KMS-11 (cell line): ENCODE data around the gene PNKD.

ENCODE experiments used
- H2AFZ ChIP-seq: fragments of 200-600 bp; sonication (generic); 2 replicates; pipeline ENCODE4 v1.6.1; 2016; ENCODE audit warnings: antibody characterized with exemption, mixed run types, low read depth
- H3K27ac ChIP-seq: fragments of 200-600 bp; sonication (generic); 2 replicates; pipeline ENCODE4 v1.6.1; 2016; ENCODE audit warnings: mild to moderate bottlenecking, mixed run types
- H3K27me3 ChIP-seq: fragments of 200-600 bp; sonication (generic); 2 replicates; pipeline ENCODE4 v1.6.1; 2017; ENCODE audit warnings: mild to moderate bottlenecking, low read depth, mixed run types, moderate library complexity; ENCODE audit not compliant: insufficient read depth
- H3K36me3 ChIP-seq: fragments of 200-600 bp; sonication (generic); 2 replicates; pipeline ENCODE4 v1.6.1; 2017; ENCODE audit warnings: mild to moderate bottlenecking, mixed run types; ENCODE audit not compliant: insufficient read depth
- H3K4me1 ChIP-seq: fragments of 200-600 bp; sonication (generic); 2 replicates; pipeline ENCODE4 v1.6.1; 2016; ENCODE audit warnings: mild to moderate bottlenecking, low read depth, mixed run types; ENCODE audit not compliant: poor library complexity, severe bottlenecking
- H3K4me2 ChIP-seq: fragments of 200-600 bp; sonication (generic); 2 replicates; pipeline ENCODE4 v1.7.0; 2016; ENCODE audit warnings: mild to moderate bottlenecking, mixed run types
- H3K4me3 ChIP-seq: fragments of 200-600 bp; sonication (generic); IDR thresholded peaks from 2 replicates; pipeline ENCODE4 v1.6.1; 2017; ENCODE audit warnings: low read depth, low read length, mixed read lengths; ENCODE audit not compliant: insufficient read depth
- H3K79me2 ChIP-seq: fragments of 200-600 bp; sonication (generic); 2 replicates; pipeline ENCODE4 v1.6.1; 2016; ENCODE audit warnings: low read depth, mixed run types; ENCODE audit not compliant: insufficient read depth
- H3K9ac ChIP-seq: fragments of 200-600 bp; sonication (generic); 2 replicates; pipeline ENCODE4 v1.6.1; 2016; ENCODE audit warnings: mild to moderate bottlenecking, mixed run types
- H4K20me1 ChIP-seq: fragments of 200-600 bp; sonication (generic); 2 replicates; pipeline ENCODE4 v1.6.1; 2016; ENCODE audit warnings: mild to moderate bottlenecking, mixed run types; ENCODE audit not compliant: insufficient read depth
- CTCF ChIP-seq: fragments of 200-600 bp; sonication (generic); conservative IDR thresholded peaks from 2 replicates; pipeline ENCODE4 v1.6.1; 2017; ENCODE audit warnings: low read depth, mild to moderate bottlenecking, antibody characterized with exemption, low read length, moderate library complexity, mixed read lengths

The PNKD gene

GRCh38 chr2:218226903-218227302, 43.4 kb upstream of the PNKD start:
- Histone ChIP-seq H3K4me3 (no peak overlapping the region), H4K20me1 (peaks cover 13% of the 10 kb centered on the region)

GRCh38 chr2:218228366-218229090, 41.8 kb upstream of the PNKD start:
- Histone ChIP-seq H3K4me2 (peak overlapping the region; percentile 63), H3K9ac (peak overlapping the region; percentile 7; the same call in 1 of the 2 replicates), H2AFZ (no peak overlapping the region), H3K27ac (peak overlapping the region; percentile 85), H4K20me1 (peaks cover 5% of the 10 kb centered on the region; the same call in 1 of the 2 replicates), H3K36me3 (peaks cover 27% of the 10 kb centered on the region), H3K4me1 (peaks cover 66% of the 10 kb centered on the region), H3K27me3 (no peaks in the 10 kb centered on the region), H3K4me3 (no peak overlapping the region), H3K79me2 (peaks cover 67% of the 10 kb centered on the region)
- TF ChIP-seq CTCF, result no peak

More at GRCh38 chr2:218226903-218227302, 43.4 kb upstream of the PNKD start:
- H3K4me2 ChIP-seq, result no peak overlapping the region
- H3K27ac ChIP-seq, result no peak overlapping the region
- no peaks in the 10 kb centered on the region for H3K27me3 ChIP-seq
- peaks cover 73% of the 10 kb centered on the region for H3K79me2 ChIP-seq
- no peak overlapping the region for H3K9ac ChIP-seq
- H2AFZ ChIP-seq, result no peak overlapping the region
- no peak for TF ChIP-seq CTCF
- H3K4me1 ChIP-seq, result peaks cover 82% of the 10 kb centered on the region
- peaks cover 24% of the 10 kb centered on the region for H3K36me3 ChIP-seq

DNA sequence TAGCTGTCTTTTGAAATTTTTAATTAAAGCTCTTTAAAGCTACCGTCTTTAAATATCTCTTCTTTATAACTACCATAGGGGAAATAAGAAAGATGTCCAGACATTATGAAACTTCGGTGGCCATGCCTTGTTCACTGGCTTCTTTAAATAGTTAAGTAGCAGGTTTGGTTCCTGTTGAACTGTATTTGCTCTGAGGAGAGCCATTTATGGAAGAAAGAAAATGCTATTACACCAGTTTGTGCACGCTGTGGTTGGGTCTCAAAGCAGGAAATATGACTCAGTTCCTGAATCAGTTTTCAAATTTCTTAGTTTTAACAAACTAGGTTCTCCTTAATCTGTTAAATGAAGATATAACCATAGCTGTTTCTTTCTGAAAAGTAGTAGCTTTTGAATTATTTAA, 41.1 kb upstream of the PNKD start:
- Histone ChIP-seq H3K27ac (peak overlapping the region; percentile 85), H3K79me2 (peaks cover 60% of the 10 kb centered on the region; the same call in 1 of the 2 replicates), H3K36me3 (peaks cover 27% of the 10 kb centered on the region)

GRCh38 chr2:218229851-218230250, 40.5 kb upstream of the PNKD start:
- peaks cover 54% of the 10 kb centered on the region for H3K4me1 ChIP-seq
- TF ChIP-seq CTCF, result no peak
- H3K9ac ChIP-seq, result peak overlapping the region; percentile 7; the same call in 1 of the 2 replicates
- no peaks in the 10 kb centered on the region for H4K20me1 ChIP-seq
- H3K4me2 ChIP-seq, result peak overlapping the region; percentile 63
- no peak overlapping the region for H3K4me3 ChIP-seq
- H3K27me3 ChIP-seq, result no peaks in the 10 kb centered on the region
- peaks cover 54% of the 10 kb centered on the region; the same call in 1 of the 2 replicates for H3K79me2 ChIP-seq
- peaks cover 27% of the 10 kb centered on the region for H3K36me3 ChIP-seq
- peak overlapping the region; percentile 85 for H3K27ac ChIP-seq
- H2AFZ ChIP-seq, result no peak overlapping the region

More for the DNA sequence above, 41.1 kb upstream of the PNKD start:
- no peaks in the 10 kb centered on the region for H4K20me1 ChIP-seq
- peak overlapping the region; percentile 7; the same call in 1 of the 2 replicates for H3K9ac ChIP-seq
- no peaks in the 10 kb centered on the region for H3K27me3 ChIP-seq
- TF ChIP-seq CTCF, result no peak
- H3K4me1 ChIP-seq, result peaks cover 59% of the 10 kb centered on the region
- no peak overlapping the region for H2AFZ ChIP-seq
- H3K4me3 ChIP-seq, result no peak overlapping the region
- peak overlapping the region; percentile 63 for H3K4me2 ChIP-seq
